Glomerular visceral epithelial cell (primary cell): Measurements from ENCODE around the gene SRD5A3.

Experiments used
- DNase-seq: peaks from one replicate; pipeline ENCODE4 v3.0.0-alpha.2; 2016; ENCODE audit errors: extremely low spot score

The SRD5A3 gene

GRCh38 chr4:55345980-55346850, at the start of gene SRD5A3:
SRD5A3 (plus strand) TSS chr4:55346242; CDS start chr4:55346337, 95 bp downstream.
- DNase-seq = peak; percentile 89

- DNase-seq = no peak
Observed at GRCh38 chr4:55297346-55297745, 48.7 kb upstream of the SRD5A3 start.

- peak; percentile 1 for DNase-seq
Observed at GRCh38 chr4:55303760-55304165, 42.3 kb upstream of the SRD5A3 start.

- DNase-seq = no peak
Observed at GRCh38 chr4:55304303-55304702, 41.7 kb upstream of the SRD5A3 start.

GRCh38 chr4:55308071-55308470, 38.0 kb upstream of the SRD5A3 start:
- no peak for DNase-seq

- no peak for DNase-seq
Observed at GRCh38 chr4:55311792-55312488, 34.1 kb upstream of the SRD5A3 start.

GRCh38 chr4:55312489-55313101, 33.4 kb upstream of the SRD5A3 start:
- DNase-seq = peak; percentile 35

GRCh38 chr4:55314141-55314820, 31.8 kb upstream of the SRD5A3 start:
- no peak for DNase-seq

- no peak for DNase-seq
Observed at GRCh38 chr4:55318175-55319129, 27.6 kb upstream of the SRD5A3 start.

- DNase-seq = peak; percentile 66
Observed at GRCh38 chr4:55321707-55322264, 24.3 kb upstream of the SRD5A3 start.

GRCh38 chr4:55323375-55323774, 22.7 kb upstream of the SRD5A3 start:
- no peak for DNase-seq

- DNase-seq = no peak
Observed at GRCh38 chr4:55326629-55327028, 19.4 kb upstream of the SRD5A3 start.

- DNase-seq = no peak
Observed at GRCh38 chr4:55329012-55329411, 17.0 kb upstream of the SRD5A3 start.

GRCh38 chr4:55330241-55330640, 15.8 kb upstream of the SRD5A3 start:
- no peak for DNase-seq

- DNase-seq = no peak
Observed at GRCh38 chr4:55336138-55337034, 9.7 kb upstream of the SRD5A3 start.

GRCh38 chr4:55337944-55338343, 8.1 kb upstream of the SRD5A3 start:
- no peak for DNase-seq

- DNase-seq = no peak
Observed at GRCh38 chr4:55338486-55338885, 7.6 kb upstream of the SRD5A3 start.

GRCh38 chr4:55340266-55340665, 5.8 kb upstream of the SRD5A3 start:
- DNase-seq = no peak

- DNase-seq = no peak
Observed at GRCh38 chr4:55343887-55344286, 2.2 kb upstream of the SRD5A3 start.
